Occipital lobe (tissue), 2 donors: Measurements from ENCODE around the gene KCNIP3. TPM values are rescaled to one million over a fixed set of nuclear protein-coding genes. Genes with fewer than 3 reads are reported as not detected.
A peak's percentile ranks its signal among the peaks of the same experiment; 100 is the strongest.

Experiments used
- DNase-seq: peaks from one replicate; lab custom pipeline; 2025; lab: John Stamatoyannopoulos, UW
- total RNA-seq: library from RNA; depleted of rRNA; stranded (reverse); fragments of >200 nt; gene quantifications from one replicate; pipeline ENCODE4 v1.2.3, GENCODE V29; 2014

The KCNIP3 gene
- total RNA-seq, 1 donor from 2014 or later = 6.9 TPM

GRCh38 chr2:95327861-95328260 lies 30.7 kb downstream of the KCNIP3 start:
- no peak for DNase-seq

- DNase-seq = no peak
Observed at GRCh38 chr2:95328358-95329125, 31.4 kb downstream of the KCNIP3 start.

- no peak for DNase-seq
Observed at GRCh38 chr2:95329401-95329800, 32.3 kb downstream of the KCNIP3 start.

- no peak for DNase-seq
Observed at GRCh38 chr2:95329891-95330793, 33.0 kb downstream of the KCNIP3 start.

- no peak for DNase-seq
Observed at GRCh38 chr2:95330794-95331338, 33.7 kb downstream of the KCNIP3 start.

- no peak for DNase-seq
Observed at GRCh38 chr2:95331606-95332005, 34.5 kb downstream of the KCNIP3 start.

- DNase-seq = no peak
Observed at GRCh38 chr2:95332036-95332435, 34.9 kb downstream of the KCNIP3 start.

GRCh38 chr2:95333056-95333455 lies 35.9 kb downstream of the KCNIP3 start:
- no peak for DNase-seq

- no peak for DNase-seq
Observed at GRCh38 chr2:95333888-95334338, 36.8 kb downstream of the KCNIP3 start.

GRCh38 chr2:95334916-95335641 lies 37.9 kb downstream of the KCNIP3 start:
- DNase-seq = no peak

GRCh38 chr2:95336406-95336805 lies 39.3 kb downstream of the KCNIP3 start:
- DNase-seq = no peak

- no peak for DNase-seq
Observed at GRCh38 chr2:95337829-95338228, 40.7 kb downstream of the KCNIP3 start.

- no peak for DNase-seq
Observed at GRCh38 chr2:95342556-95343320, 45.6 kb downstream of the KCNIP3 start.

- DNase-seq = no peak
Observed at GRCh38 chr2:95343429-95344214, 46.5 kb downstream of the KCNIP3 start.

- no peak for DNase-seq
Observed at GRCh38 chr2:95344215-95344583, 47.1 kb downstream of the KCNIP3 start.

GRCh38 chr2:95344656-95345055 lies 47.5 kb downstream of the KCNIP3 start:
- no peak for DNase-seq

GRCh38 chr2:95345081-95345562 lies 48.0 kb downstream of the KCNIP3 start:
- DNase-seq = no peak

GRCh38 chr2:95345563-95346230 lies 48.5 kb downstream of the KCNIP3 start:
- peak; percentile 73 for DNase-seq

- no peak for DNase-seq
Observed at GRCh38 chr2:95346231-95346737, 49.1 kb downstream of the KCNIP3 start.
